Posterior cingulate gyrus (tissue), 11 donors: ENCODE data around the gene NPHP4.
"Not testable (repeated sequence)": the region's sequence is repeated elsewhere in the genome, so short reads cannot be mapped to it uniquely, and the experiment has no call there.

Source experiments
- DNase-seq, 10 donors: peaks; one replicate each; pipeline versions ENCODE4 v3.0.0 to v3.0.0-alpha.2; 2020 to 2021; ENCODE audit warnings: mixed read lengths in 3 of 10
- intact Hi-C: fragments of 100-400 bp; cut with DNase I; formaldehyde crosslinking; loops from one replicate; pipeline ENCODE4 v1.15.1; 2023

NPHP4 gene

DNA sequence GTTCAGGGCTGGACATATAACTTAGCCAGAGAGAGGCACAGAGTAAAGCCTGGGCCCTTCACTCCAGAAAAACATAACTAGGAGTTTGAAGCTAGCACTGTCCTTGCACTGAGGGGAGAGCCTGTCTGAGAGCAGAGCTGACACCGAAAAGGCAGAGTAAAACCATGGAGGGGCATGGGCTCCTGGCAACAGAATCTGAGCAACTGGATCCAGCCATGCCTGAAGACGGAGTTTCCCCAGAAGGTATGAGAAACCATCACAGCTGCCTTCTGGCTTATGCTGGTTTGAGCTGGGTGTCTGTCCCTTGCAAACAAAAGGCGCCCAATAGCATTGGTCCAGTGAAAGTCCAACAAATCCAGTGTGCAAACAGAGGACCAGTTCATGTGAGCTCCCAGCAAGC, 137.5 kb downstream of the NPHP4 start:
- intact Hi-C loops, result no loop called here
- DNase-seq, result no peak

DNA sequence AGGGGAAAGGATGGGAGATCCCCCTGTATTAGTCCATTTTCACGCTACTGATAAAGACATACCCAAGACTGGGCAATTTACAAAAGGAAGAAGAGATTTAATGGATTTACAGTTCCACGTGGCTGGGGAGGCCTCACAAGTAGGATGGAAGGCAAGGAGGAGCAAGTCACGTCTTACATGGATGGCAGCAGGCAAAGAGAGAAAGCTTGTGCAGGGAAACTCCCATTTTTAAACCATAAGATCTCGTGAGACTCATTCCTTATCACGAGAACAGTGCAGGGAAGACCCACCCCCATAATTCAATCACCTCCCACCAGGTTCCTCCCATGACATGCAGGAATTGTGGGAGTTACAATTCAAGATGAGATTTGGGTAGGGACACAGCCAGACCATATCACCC, 138.4 kb downstream of the NPHP4 start:
- intact Hi-C loops, DNase-seq: not testable (repeated sequence)

DNA sequence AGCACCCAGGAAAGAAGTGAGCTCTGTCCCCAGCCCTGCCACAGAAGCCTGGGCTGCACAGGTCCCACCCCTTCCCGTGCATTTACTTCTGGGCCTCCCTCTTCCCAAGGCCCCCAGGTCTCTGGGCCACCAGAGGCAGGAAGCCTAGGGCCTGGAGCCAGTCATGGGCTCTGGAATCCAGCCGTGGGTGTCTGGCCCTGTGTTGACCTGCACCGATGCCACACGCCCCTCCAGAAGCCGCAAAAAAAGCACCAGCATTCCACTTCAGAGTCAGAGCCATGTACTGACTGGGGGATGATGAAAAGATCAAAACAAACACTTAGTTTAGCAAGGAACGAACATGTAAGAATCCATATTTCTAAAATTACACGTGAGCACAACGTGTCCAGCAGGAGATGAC, 141.7 kb downstream of the NPHP4 start:
- DNase-seq, result no peak
- intact Hi-C loops, result no loop called here

DNA sequence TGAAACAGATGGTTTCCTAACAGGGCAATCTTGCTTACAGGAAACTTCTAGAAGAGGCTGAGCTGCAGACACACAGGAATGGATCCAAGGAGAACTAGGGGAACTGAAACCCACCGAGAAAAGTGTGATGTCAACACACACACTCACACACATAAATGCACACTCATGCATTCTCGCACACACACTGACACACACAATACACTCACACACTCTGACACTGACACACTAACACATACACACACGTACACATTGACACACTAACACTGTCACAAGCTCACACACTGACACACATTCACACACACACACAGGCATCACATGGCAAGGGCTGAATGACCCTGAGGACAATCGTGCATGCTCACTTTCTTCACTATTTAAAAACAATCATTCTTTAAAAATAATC, 142.7 kb downstream of the NPHP4 start:
- intact Hi-C loops, result no loop called here
- no peak for DNase-seq

DNA sequence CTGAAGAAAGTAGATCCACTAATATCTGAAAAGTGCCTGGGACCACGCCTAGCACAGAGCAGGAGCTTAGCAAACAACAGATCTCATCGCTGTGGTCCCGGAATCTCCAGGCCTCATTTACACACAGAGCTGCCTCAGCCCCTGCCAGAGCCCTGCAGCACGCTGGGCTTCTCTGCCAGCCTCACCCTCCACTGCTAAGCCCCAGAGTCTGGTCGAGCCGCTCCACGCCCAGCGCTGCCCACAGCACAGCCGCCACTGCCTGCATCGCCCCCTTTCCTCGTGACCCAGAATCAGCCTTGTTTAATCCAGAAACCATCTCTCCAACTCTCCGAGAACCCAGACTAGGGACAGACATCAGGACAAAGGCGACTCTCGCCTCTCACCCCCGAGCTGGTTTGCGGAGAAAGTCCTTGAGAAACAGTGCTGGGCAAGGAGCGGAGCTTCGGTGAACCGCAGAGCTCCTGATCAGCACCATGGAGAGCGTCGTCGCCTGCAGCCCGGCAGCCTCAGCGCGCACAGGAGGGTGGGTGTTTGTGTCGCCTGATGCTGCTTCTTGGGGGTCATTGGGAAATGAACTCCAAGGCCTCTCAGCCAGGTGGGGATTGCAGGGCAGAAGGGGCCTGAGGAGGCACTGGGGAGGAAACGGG, 145.1 kb downstream of the NPHP4 start:
- DNase-seq, result peak in 1 of 10 donors; percentile 47
- intact Hi-C loops, result no loop called here

DNA sequence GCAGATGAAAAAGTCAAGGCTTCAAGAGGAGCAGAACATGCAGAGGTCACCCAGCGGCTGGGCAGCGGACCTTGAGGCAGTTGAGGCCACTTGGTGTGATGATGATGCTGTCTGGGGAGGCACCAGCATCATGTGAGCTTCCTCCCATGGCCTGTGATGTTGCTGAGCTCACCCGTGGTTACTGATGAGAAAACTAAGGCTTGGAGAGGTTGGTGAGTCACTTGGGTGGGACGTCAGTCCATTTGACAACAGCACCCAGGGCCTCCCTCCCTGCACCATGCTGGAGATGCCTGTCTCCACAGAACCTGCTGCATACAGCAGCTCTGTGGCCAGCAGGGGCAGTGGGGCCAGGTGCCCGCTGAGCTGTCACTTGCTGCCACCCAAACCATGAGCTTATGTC, 146.8 kb downstream of the NPHP4 start:
- intact Hi-C loops, result no loop called here
- no peak for DNase-seq

DNA sequence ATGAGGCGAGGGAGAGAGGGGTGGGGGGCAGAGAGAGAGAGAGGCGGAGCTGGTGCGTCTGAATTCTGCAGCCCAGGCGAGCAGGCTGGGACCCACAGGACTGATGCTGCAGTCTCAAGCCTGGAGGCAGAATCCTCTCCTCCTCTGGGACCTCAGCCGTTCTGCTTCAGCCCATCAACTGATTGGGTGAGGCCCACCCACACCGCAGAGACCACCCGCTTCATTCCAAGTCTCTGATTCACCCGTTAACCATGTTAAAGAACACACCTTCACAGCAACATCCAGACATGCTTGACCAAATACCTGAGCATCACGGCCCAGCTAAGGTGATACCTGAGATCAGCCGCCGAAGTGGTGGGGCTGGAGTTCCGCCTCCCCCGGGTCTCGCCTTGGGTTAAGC, 147.8 kb downstream of the NPHP4 start:
- intact Hi-C loops, result no loop called here

DNA sequence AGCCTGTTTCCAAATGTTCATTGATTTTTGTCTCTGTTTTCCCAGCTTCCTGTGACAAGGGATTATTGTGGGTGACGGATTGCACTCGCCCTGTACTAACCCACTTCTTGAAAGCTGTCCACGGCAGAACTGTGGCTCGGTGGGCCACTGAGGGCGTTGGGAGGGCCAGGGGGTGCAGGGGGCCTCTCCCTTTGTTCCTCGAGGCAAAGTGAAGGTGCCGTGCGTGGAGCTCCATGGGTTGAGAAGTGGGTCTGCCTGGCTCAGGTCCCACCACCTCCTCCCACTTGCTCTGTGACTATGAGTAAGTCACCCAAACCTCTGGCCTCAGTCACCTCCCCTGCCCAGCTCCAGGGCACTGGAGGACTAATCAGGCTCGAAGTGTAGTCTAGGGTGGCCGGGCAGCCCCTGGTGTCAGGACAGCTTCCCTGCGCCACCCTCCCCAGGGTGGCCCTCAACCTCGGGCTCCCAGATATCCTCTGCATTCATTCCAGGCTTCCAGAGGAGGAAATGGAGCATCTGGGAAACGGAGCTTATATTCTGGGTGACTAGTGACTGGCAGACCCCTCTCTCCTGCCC, 148.6 kb downstream of the NPHP4 start:
- intact Hi-C loops, result no loop called here
- no peak for DNase-seq

More for the DNA sequence above, 147.8 kb downstream of the NPHP4 start:
- no peak for DNase-seq

DNA sequence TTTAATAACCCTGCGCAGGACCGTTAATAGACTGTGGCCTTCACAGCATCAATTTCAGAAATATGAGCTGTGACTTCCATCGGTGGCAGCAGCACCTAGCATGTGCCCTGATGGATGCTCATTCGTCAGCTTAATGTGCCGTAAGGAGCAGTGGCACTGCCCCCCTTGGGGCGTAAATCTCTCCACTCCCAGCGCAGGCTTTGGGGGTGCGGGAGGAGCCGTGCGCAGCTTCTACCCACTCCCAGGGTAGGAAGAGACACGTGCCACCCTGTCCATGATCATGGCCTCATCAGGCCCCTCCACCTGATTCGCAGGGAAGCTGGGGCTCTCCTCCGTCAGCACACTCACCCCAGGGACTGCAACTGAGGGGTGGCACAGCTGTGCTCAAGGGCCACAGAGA, 149.5 kb downstream of the NPHP4 start:
- DNase-seq, result no peak
- intact Hi-C loops, result no loop called here

DNA sequence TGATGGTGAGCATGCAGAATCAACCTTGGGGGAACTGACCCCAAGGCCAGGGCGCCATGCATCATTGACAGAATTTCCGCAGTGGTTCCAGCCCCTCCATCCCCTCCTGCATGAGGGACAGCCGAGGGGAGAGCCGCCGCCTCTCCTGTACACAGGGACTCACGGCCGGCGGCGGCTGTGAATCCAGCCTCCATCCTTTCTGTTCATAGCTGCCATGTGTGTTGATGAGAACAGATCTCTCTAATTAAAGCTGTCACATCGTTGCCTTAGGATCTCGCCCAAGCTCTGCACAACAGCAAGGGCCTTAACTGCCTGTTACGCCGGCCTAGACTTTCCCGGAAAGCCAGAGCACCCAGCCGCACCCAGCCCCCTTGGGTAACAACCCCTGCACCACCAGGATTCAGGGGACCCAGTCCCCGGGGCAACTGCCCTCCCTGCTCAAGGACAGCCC, 151.6 kb downstream of the NPHP4 start:
- intact Hi-C loops, result no loop called here
- DNase-seq, result no peak

DNA sequence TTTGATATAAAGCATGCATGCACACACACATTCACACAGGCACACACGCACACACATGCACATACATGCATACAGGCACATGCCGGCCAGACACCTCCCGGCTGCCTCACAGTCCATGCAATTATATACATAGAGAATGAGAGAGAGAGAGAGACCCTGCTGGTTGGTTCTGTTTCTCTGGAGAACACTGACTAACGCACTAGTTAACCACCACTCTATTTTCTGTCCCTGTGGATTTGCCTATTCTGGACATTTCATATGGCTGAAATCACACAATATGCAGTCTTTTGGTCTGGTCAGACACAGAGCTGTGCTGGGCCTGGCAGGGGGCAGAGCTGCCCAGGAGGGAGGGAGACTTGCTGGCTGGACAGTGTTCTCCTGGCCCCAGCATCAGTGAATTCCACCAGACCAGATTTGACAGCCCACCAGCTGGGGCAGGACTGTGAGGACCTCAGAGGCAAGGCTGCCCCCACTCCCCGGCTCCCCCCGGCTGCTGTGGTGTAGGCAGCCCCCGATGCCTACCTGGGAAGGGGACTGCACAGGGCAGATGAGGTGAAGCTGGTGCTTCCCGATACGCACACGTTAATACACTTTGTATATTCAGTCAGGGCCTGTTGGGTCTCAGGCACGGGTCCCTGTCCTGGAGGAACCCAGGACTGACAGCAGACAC, 152.2 kb downstream of the NPHP4 start:
- intact Hi-C loops, result no loop called here
- DNase-seq, result peak in 2 of 10 donors; percentile 39 to 47

DNA sequence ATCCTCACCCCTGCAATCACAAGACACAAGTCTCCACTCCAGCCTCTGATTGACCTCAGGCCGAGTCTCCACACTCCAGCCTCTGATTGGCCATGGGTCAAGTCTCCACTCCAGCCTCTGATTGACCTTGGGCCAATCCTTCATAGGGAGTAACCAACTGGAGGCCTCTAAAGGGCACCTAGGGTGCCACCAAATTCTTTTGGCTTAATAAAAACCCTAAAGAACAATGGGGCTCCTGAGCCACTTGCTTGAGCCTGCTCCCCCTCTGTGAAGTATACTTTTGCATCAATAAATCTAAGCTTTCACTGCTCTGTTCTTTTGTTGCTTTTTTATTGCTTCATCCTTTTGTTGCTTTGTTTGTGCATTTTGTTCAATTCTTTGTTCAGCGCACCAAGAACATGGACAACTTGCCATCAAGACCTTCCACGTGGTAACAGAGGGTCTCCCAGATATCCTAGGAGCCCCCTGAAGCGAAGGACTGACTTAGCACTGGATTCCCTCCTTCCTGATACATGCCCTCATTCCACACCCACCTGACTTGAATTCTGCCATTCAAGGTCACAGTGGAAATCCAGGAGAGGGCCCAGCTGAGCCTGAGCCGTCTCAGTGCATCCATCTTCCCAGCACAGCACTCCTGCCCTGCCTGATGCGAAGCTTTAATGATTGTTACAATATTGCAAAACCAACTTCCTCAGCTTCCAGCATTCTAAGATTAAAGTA, 152.9 kb downstream of the NPHP4 start:
- intact Hi-C loops, result no loop called here
- DNase-seq, result peak in 1 of 10 donors; percentile 29

DNA sequence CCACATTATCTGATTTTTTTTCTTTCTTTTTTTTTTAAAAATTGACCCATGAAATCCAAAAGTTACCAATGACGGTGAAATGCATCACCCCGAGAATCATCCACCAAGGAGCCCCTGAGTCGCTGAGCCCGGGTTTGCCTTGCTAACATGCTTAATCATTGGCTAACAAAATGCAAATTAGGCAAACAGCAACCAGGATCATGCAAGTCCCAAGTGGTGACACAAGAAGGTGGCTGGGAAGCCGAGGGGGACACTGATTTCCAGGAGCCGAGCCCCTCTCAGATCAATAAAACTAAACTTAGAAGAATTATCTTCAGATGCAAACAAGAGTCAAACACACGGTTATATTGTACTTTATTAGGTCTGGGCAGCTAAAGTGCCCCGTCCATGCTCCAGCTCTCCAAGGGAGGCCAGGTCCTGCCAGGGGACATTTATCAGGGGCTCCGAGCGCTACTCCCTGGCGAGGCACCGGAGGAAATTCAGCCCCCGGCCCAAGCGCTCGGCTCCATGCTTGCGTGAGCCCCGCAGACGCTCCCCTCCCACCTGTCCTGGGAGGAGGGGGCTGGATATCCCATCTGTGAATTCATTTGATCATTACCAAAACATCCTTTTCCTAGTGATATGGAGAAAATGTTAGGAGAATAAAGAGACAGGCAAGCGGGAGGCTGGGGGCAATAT, 154.1 kb downstream of the NPHP4 start:
- intact Hi-C loops, result no loop called here

DNA sequence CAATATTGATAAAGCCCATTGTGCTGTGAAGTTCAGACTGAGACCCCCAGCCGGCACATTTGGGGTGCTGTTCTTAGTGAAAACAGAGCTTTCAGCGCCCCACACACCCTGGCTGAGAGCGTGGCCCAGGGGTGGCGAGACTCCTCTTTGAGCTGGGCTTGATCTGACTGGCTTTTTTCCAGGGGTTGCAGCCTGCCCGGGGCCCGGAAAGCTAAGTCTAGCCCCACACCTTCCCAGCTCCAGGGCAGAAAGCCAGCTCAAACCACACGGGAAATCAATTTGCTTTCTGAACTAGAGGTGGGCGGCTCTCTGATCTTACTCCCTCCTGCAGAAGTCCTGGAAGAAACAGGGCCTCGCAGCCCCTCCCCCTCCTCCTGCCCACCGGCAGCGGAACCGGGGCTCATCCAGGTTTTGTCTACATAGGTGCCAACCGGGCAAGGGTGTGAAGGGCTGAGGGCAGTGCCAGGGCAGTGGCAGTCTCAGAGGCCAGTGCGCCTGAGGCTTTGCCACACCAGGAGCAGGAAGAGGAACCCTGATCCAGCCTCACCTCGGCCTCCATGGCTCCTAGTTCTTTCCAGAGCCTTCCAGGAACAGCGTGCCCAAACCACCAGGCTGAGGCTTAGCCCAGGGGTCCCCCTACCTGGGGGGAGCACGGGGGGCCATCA, 155.3 kb downstream of the NPHP4 start:
- peak in 2 of 10 donors; percentile 51 to 70 for DNase-seq
- intact Hi-C loops, result no loop called here

More for the DNA sequence above, 154.1 kb downstream of the NPHP4 start:
- DNase-seq, result peak in 2 of 10 donors; percentile 61 to 76

DNA sequence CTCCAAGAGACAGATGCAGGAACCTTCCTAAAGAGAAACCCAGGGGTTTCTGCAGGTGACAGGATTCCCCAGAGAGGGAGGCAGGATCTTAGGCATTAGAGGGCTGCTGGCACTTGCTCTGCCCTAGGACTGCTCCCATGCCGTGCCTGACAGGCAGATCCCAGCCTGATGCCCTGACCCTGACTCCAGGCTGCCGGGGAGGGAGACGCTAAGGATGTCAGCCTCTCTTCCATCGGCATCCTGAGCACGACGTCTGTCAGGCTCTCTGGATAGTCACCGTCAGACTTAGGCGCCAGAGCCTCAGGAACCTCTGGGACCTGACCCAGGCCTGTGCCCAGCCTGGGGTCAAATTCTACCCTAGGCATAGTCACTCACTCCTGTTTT, 157.1 kb downstream of the NPHP4 start:
- intact Hi-C loops, result no loop called here
- peak in 1 of 10 donors; percentile 60 for DNase-seq

DNA sequence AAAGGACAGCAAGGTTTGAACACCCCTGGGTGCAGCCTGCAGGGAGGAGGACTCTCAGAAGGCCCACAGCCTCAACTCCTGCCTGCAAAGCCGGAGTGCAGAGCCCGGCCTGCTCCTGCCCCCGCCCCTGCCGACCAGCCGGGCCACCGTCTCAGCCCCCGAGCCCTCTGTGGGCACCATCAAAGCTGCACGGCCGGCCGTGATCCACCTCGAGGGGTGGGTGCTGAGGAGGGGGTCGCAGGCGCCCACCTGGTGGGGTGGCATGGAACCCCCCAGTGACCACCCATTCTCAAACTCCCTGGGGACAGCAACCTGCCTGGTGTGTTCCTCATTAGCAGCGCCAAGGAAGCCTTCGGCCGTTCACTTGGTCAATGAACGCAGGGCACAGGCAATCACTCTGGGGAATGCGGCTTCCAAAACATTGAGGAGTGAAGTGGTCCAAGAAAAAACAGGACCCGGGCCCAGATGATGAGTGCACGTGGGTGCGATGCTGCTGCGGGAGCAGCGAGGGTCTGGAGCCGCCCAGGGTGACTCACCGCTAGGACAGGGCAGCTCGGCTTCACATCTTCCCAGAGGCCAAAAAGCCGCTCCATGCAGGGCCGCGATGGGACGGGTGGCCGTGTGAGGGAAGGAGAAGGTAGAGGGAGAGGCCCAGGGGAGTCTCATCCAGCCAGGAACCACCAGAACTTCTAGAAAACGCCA, 157.6 kb downstream of the NPHP4 start:
- DNase-seq, result peak in 2 of 10 donors; percentile 29 to 50
- intact Hi-C loops, result no loop called here

DNA sequence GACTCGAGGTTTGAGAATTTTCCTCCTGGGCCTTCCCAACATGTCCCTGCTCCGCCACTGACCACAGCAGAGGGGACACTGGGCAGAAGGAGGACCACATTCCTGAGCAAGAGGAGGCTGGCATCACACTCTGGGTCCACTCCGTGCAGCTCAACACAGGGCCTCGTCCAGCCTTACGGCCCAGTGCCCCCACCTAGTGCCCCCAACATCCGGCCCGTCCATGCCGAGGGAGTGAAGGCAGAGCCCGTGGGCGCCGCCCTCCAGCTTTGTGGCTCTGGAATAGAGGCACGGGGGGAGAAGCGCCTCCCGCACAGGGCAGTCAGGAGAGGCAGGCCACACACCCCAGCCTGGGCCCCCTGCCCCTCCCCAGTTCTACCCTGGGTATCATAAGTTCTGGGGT, 158.3 kb downstream of the NPHP4 start:
- intact Hi-C loops, result no loop called here
- peak in 2 of 10 donors; percentile 43 to 70 for DNase-seq

DNA sequence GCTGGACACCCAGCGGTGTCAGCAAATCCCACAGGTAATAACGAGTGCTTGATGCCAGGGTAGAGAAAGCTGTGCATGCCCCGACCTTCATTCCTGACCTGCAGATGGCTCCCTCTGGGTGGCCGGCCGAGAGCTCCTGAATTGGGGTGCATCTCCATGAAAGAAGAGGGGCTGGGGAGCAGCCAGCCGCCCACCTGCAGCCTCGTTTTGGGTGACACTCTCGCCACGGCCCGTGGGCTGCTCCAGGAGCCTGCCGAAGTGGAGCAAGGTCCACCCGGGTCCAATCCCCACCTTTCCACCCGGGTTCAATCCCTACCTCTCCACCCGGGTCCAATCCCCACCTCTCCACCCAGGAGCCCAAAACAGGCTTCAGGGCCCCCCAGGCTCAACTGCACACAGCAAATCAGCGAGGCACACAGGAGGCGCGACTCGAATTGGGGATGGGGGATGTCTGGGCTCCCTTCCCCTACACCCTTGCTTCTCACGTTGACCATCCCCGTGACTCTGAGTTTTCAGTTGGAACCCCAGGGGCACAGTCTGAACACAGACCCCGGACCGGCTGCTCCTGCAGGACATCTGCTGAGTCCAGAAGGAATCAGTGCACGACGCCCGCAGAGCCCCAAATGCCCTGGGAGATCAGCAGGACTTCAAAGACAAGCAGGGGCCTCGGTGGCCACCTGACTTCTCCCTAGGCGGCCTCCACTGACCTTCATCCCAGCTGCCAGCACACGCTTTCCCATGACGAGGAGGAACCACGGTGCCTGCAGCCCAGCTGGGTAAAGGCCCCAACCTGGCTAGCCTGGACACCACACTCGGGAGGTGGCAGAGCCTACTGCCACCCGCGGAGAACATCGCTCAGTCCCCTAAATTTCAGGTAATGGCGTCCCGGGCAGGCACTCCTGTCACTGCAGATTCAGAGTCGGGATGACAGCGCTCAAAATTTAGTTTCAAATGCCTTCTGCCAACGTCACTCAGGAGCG, 159.0 kb downstream of the NPHP4 start:
- peak in 2 of 10 donors; percentile 53 to 72 for DNase-seq
- intact Hi-C loops, result no loop called here
